ENCODE measurements around the gene KRTAP5-2. TPM values are rescaled to one million over a fixed set of nuclear protein-coding genes. Genes with fewer than 3 reads are reported as not detected.

KRTAP5-2 gene
- total RNA-seq, 1 donor from 2014 or later: not detected

GRCh38 chr11:1628506-1629325 is 30.6 kb upstream of the KRTAP5-2 start:
- peak; percentile 88 for DNase-seq (ENCODE audit: low spot score)
- Mint-ChIP-seq H3K27me3 (ENCODE audit: unreplicated experiment) (peaks cover 3% of the 10 kb centered on the region), H3K36me3 (ENCODE audit: low read depth, unreplicated experiment) (no peaks in the 10 kb centered on the region), H3K4me3 (ENCODE audit: unreplicated experiment) (no peak overlapping the region), H3K9me3 (ENCODE audit: unreplicated experiment) (no peaks in the 10 kb centered on the region), H3K27ac (ENCODE audit: unreplicated experiment) (no peak overlapping the region), H3K4me1 (ENCODE audit: unreplicated experiment) (peaks cover 18% of the 10 kb centered on the region)
- TF ChIP-seq CTCF (IDR thresholded peaks at IDR 0.05; ENCODE audit: unreplicated experiment): peak; percentile 88

GRCh38 chr11:1625541-1625940 is 27.4 kb upstream of the KRTAP5-2 start:
- Mint-ChIP-seq H3K4me1 (ENCODE audit: unreplicated experiment) (peaks cover 12% of the 10 kb centered on the region), H3K36me3 (ENCODE audit: low read depth, unreplicated experiment) (no peaks in the 10 kb centered on the region), H3K27ac (ENCODE audit: unreplicated experiment) (no peak overlapping the region), H3K4me3 (ENCODE audit: unreplicated experiment) (no peak overlapping the region), H3K27me3 (ENCODE audit: unreplicated experiment) (peaks cover 2% of the 10 kb centered on the region), H3K9me3 (ENCODE audit: unreplicated experiment) (no peaks in the 10 kb centered on the region)
- no peak for TF ChIP-seq CTCF (IDR thresholded peaks at IDR 0.05; ENCODE audit: unreplicated experiment)
- DNase-seq (ENCODE audit: low spot score): no peak

GRCh38 chr11:1624621-1625020 is 26.5 kb upstream of the KRTAP5-2 start:
- Mint-ChIP-seq H3K9me3 (ENCODE audit: unreplicated experiment) (no peaks in the 10 kb centered on the region), H3K36me3 (ENCODE audit: low read depth, unreplicated experiment) (no peaks in the 10 kb centered on the region), H3K4me1 (ENCODE audit: unreplicated experiment) (peaks cover 12% of the 10 kb centered on the region), H3K4me3 (ENCODE audit: unreplicated experiment) (no peak overlapping the region), H3K27ac (ENCODE audit: unreplicated experiment) (no peak overlapping the region), H3K27me3 (ENCODE audit: unreplicated experiment) (peaks cover 2% of the 10 kb centered on the region)
- no peak for DNase-seq (ENCODE audit: low spot score)
- TF ChIP-seq CTCF (IDR thresholded peaks at IDR 0.05; ENCODE audit: unreplicated experiment): no peak

GRCh38 chr11:1623716-1624115 is 25.6 kb upstream of the KRTAP5-2 start:
- H3K36me3 Mint-ChIP-seq (ENCODE audit: low read depth, unreplicated experiment): no peaks in the 10 kb centered on the region
- TF ChIP-seq CTCF (IDR thresholded peaks at IDR 0.05; ENCODE audit: unreplicated experiment): no peak
- no peaks in the 10 kb centered on the region for H3K27me3 Mint-ChIP-seq (ENCODE audit: unreplicated experiment)
- no peaks in the 10 kb centered on the region for H3K9me3 Mint-ChIP-seq (ENCODE audit: unreplicated experiment)
- peaks cover 10% of the 10 kb centered on the region for H3K4me1 Mint-ChIP-seq (ENCODE audit: unreplicated experiment)
- no peak overlapping the region for H3K4me3 Mint-ChIP-seq (ENCODE audit: unreplicated experiment)
- H3K27ac Mint-ChIP-seq (ENCODE audit: unreplicated experiment): no peak overlapping the region
- DNase-seq (ENCODE audit: low spot score): no peak

GRCh38 chr11:1622086-1622485 is 24.0 kb upstream of the KRTAP5-2 start, which contains the start of gene KRTAP5-4:
KRTAP5-4 (minus strand) TSS chr11:1622138; CDS start chr11:1622093, 45 bp downstream.
- H3K36me3 Mint-ChIP-seq (ENCODE audit: low read depth, unreplicated experiment): no peaks in the 10 kb centered on the region
- H3K9me3 Mint-ChIP-seq (ENCODE audit: unreplicated experiment): no peaks in the 10 kb centered on the region
- no peak for TF ChIP-seq CTCF (IDR thresholded peaks at IDR 0.05; ENCODE audit: unreplicated experiment)
- DNase-seq (ENCODE audit: low spot score): no peak
- H3K27me3 Mint-ChIP-seq (ENCODE audit: unreplicated experiment): no peaks in the 10 kb centered on the region
- H3K4me3 Mint-ChIP-seq (ENCODE audit: unreplicated experiment): no peak within 1 kb of the TSS
- peaks cover 10% of the 10 kb centered on the region for H3K4me1 Mint-ChIP-seq (ENCODE audit: unreplicated experiment)
- H3K27ac Mint-ChIP-seq (ENCODE audit: unreplicated experiment): no peak within 1 kb of the TSS
